Stimulated activated CD8-positive, alpha-beta memory T cell treated with anti-CD3 and anti-CD28 coated beads, Interleukin-7, amount 100 ng/mL, for 24 hours (primary cell): ENCODE data around the gene C2orf81.
"Not testable (repeated sequence)": the region's sequence is repeated elsewhere in the genome, so short reads cannot be mapped to it uniquely, and the experiment has no call there.

Experiments used
- DNase-seq: peaks from one replicate; pipeline ENCODE4 v3.0.0-alpha.2; 2020; ENCODE audit warnings: low read depth

C2orf81 gene

DNA sequence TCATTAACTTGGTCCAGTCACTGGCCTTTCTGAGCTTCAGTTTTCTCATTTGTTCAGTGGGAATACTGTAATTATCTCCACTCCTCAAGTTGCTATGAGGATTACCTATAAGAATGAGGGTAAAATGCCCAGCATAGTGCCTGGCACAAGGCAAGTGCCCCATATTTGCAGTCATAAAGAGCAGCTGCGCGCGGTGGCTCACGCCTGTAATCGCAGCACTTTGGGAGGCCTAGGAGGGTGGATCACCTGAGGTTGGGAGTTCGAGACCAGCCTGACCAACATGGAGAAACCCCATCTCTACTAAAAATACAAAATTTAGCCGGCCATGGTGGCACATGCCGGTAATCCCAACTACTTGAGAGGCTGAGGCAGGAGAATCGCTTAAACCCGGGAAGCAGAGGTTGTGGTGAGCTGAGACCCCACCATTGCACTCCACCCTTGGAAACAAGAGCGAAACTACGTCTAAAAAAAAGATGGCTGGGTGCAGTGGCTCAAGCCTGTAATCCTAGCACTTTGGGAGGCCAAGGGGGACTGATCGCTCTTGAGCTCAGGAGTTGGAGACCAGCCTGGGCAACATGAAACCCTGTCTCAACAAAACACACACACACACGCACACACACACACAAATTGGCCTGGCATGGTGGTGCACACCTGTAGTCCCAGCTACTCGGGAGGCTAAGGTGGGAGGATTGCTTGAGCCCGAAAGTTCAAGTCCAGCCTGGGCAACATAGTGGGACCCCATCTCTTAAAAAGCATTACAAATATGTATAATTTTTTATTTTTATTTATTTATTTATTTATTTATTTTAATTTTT, 21.3 kb upstream of the C2orf81 start:
- DNase-seq, result not testable (repeated sequence)

GRCh38 chr2:74441690-74442482, 20.5 kb upstream of the C2orf81 start, which contains the start of gene RTKN:
Gene RTKN, minus strand, starts transcription at chr2:74441937. Its CDS starts 121 bp downstream, at chr2:74441816.
- no peak for DNase-seq

DNA sequence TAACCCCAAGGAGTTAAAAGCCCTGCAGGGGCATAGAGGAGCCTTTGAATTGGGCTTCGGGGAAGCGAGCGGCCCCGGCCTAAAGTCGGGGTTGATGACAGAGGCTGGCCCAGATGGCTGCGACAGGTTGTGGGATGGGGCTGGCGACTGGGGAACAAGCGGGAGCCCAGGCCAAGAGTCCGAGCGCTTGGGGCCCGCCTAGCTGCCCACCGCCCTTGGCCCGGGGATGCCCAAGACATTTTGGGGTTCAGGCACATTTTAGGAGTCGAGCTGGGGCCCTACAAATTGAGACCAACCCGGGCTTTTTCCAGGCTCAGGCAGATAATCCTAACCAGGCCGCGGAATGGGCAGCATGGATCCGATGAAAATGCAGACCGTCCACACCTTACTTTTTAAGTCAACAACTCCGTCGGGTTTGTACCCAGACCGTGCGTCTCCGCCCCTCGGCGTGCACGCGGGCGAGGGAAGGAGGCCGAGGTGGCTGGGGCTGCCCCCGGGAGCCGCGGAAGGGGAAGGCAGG, 19.8 kb upstream of the C2orf81 start:
- no peak for DNase-seq

- no peak for DNase-seq
These were observed 19.2 kb upstream of the C2orf81 start for GRCh38 chr2:74440378-74441169.

DNA sequence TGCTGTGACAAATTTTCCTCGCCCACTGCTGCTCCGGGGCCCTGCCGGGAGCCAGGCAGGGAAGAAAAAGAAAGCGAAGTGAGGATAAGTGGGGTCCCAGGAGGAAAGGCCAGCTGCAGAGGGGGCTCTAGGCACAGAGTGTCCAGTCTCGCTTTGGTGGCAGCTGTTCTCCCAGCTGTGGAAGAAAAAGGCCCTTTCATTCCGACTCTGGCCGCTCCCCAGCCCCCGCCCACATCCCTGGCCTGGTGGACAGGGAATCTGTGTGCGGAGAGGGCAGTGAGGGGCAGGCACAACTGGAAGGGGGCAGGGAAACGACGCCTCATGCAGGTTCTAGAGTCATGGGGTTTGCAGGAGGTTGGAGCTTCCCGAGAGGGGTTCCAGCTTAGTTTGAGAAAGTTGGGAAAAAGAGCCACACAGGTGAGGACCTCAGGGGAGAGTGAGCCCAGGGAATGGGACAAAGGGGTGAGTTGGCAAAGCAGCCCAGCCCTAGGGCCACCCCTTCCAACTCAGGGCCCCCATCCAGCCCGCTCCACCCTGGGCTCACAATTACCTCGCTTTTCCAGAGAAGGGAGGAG, 18.5 kb upstream of the C2orf81 start:
- no peak for DNase-seq

DNA sequence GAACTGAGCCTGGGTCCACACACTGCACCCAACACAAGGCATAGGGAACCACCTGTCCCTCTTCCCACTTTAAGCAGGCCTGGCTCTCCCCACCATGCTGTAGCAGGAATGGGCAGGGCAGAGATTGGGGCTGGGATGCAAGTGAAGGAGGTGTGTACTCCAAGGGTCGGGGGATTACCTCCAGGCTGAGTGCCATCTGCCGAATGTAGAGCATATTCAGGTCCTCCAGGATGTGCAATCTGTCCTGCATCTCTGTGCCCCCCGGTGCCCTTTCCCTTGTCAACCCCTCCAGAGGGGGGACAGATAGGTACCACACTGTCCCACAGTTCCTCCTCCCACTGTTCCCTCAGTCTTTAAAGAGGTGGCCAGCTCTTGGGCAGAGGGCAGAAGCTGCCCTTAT, 18.0 kb upstream of the C2orf81 start:
- no peak for DNase-seq

DNA sequence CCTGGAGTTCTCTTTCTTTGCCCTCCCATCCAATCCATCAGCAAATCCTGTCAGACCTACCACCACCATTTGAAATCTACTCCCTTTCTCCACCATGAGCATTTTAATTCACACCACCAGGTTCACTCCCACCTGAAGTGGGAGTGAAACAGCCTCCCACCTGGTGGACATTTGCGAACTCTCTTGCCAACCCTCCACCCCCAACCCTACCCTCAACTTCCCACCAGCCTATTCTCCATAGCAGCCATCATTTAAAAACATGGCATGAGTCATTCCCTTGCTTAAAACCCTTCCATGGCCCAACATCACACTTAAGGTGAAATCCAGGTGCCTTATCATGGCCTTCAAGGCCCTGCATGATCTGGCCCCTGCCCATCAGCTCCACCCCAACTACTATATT, 16.8 kb upstream of the C2orf81 start:
- no peak for DNase-seq

- DNase-seq, result no peak
These were observed 15.7 kb upstream of the C2orf81 start for GRCh38 chr2:74436848-74437695.

- no peak for DNase-seq
These were observed 14.8 kb upstream of the C2orf81 start for GRCh38 chr2:74436111-74436805.

DNA sequence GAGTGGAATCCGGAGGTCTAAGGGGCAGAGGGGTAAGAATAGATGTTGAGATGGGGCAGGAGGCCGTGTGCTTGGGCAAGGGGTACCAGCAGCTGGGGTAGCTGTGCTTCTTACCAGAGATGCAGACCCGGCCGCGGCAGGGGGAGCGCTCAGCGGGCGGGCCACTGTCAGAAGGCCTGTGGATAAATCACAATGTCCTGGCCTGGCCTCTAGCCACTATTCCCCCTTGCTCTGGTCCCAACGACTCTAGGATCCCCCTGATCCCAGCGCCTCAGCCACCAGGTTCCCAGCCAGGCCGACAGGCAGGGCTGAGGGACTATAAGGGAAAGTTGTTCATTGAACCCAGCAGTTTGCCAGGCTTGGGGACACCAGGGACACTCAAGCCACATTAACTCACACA, 9.1 kb upstream of the C2orf81 start:
- DNase-seq, result no peak

- no peak for DNase-seq
These were observed 8.3 kb upstream of the C2orf81 start for GRCh38 chr2:74429487-74430451.

DNA sequence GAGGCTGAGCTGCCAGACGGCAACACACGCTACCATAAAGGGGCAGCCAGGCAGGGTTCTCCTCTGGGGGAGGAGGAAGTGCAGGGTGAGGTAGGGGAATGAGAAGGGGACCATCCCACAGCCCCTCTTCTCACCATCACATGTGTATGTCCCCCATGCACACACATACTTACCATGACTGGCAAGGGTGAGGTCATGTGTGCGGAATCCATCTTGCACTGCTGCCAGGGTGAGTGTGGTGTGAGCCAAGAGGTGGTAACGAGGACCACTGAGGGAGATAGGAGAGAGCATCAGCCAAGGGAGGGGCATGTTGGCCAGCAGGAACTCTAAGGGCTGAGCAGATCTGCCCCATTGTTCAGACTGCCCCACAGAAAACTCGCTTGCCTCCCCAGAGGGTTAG, 7.3 kb upstream of the C2orf81 start:
- DNase-seq, result no peak

GRCh38 chr2:74427551-74427950, 6.1 kb upstream of the C2orf81 start:
- no peak for DNase-seq

DNA sequence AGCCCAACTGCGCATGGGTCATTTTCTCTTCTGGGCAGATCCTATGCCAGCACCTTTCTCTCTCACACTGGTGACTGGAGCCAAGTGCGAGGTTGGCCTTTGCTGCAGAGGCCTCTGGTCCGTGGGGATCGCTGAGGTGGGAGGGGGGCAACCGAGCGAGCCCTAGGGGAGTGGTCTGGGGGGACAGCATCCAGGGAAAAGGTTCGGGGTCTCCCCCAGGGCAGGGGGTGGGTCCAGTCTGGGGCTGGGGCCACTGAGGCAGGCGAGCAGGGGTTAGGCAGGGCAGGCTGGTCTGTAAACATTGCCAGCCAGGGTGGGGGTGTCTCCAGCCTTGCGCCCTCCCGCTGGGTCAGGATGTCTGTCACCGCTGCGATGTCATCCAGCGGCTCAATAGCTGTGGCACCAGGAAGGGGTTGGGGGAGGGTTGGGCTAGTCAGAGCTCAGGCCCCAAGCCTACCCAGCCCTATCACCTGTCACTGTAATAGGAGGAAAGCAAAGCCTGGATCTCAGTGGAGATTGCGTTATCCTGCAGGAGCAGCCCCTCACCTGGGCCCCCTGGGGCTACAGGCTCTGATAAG, 4.9 kb upstream of the C2orf81 start:
- no peak for DNase-seq

DNA sequence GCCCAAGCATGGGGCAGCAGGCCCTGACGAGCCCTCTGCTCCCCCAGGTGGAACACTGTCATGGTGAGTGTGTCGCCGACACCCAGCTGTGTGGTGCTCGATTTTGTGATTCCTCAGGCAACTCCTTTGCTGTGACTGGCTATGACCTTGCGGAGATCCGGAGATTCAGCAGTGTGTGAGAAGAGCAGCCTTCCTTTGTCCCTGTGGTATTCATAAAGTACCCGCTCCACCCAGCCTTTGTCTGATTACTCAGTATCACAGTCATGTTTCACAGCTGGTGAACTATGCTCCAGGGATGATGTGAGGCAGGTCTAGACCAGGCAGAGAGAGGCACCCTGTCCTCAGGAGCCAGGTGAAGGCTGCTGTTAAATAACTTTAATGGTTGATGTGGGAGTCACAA, 4.1 kb upstream of the C2orf81 start:
- DNase-seq, result no peak

DNA sequence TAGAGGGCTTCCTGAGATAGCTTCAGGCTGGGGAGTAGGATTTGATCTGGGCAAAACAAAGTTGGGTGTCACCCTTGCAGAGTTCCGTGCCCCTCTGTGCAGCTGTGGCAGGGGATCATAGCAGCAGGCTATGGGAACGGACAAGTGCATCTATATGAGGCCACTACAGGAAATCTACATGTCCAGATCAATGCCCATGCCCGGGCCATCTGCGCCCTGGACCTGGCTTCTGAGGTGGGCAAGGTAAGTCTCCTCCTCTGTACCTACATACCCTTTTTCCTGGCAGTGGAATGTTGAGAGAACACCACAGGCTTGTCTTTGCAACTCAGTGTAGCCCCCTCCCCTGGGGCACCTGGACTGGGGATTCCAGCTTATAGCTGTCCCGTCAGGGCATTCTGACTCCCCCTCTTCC, 3.6 kb upstream of the C2orf81 start:
- no peak for DNase-seq

- DNase-seq, result no peak
These were observed 2.9 kb upstream of the C2orf81 start for GRCh38 chr2:74424139-74424992.
